ENCODE measurements around the gene THSD7B. TPM values are rescaled to one million over a fixed set of nuclear protein-coding genes. Genes with fewer than 3 reads are reported as not detected.
"Not testable (repeated sequence)": the region's sequence is repeated elsewhere in the genome, so short reads cannot be mapped to it uniquely, and the experiment has no call there.

The THSD7B gene
- total RNA-seq, 1 donor from 2014 or later: not detected

DNA sequence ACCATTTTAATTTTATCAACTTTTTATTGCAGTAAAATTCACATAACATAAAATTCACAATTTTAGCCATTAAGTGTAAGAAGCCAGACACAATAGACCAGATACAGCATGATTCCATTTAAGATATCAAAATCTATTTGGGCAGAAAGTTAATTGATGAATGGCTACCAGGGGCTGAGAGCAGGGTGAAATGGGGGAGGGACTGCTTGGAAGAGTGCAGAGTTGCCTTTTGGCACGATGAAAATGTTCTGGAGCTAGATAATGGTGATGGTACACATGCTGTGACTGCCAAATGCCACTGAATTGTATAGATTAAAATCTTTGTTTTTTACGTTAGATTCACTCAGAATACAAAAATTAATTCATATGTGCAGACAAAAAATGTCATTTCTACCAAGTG, 909.6 kb downstream of the THSD7B start:
- DNase-seq (ENCODE audit: low read depth): no peak

DNA sequence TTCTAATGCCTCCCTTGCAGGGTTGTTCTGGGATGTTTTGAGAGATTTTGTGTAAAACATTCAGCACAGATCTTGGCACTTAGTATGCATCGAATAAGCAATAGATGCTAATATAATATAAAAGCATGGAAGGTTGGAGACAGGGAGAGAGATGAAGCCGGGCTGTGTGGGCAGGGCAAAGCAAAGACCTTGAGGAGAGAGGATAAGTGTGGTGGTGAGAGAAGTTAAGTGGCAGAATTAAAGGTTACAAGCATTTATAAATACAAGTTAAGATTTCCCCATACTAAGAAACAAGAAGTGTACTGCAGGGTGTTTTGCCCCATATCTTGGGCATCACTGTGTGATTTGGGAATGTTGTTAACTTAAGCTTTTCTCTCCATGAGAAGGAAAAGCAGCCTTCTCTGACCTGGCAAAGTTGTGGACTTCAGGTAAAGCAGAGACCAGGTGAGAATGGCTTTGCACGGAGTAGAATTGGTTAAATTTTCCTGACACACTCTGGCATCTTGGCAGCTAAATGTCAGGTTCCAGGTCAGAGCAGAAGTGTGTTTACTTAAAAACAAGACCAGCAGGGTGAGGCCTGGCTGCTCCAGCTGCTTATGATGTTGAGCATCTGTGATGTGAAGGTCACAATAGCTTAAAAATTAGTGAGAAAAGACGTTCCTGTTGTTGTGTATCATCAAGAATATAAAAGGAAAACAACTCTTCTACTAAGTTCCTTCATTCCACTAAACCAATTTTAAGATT, 910.4 kb downstream of the THSD7B start:
- no peak for DNase-seq (ENCODE audit: low read depth)

DNA sequence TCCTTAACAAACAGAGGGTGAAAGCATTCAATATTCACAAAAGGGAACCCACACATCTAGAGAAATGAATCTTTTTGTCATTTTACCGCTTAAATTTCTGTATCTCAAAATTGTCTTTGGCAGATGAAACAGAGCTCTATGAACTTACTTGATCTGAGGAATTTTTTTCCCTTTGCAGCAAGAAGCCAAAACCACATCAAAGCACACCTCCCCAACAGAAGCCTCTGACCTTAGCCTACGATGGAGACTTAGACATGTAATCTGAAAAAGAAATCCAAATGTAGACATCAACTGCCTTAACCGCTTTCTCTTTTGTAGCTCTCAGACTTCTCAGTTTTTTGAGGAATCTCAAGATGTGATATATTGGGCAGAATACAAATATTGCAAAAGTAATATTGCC, 911.0 kb downstream of the THSD7B start:
- no peak for DNase-seq (ENCODE audit: low read depth)

DNA sequence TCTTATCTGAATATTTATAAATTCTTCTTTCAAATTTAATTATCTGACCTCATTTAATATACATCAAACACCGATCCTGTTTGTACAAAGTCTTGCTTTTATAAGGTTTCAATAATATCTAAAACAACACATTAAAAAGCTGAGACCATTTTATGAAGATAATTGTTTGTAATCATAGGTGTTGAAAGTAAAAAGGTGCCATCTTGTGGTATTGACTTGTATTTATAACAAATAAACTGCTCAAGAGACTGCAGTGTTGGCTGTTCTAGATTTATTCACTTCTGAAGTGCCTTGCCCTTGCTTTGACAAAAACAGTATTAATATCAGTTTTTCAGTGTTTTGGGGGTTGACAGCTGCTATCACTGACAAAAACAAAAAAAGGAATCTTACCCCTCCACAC, 912.1 kb downstream of the THSD7B start:
- DNase-seq (ENCODE audit: low read depth): no peak

DNA sequence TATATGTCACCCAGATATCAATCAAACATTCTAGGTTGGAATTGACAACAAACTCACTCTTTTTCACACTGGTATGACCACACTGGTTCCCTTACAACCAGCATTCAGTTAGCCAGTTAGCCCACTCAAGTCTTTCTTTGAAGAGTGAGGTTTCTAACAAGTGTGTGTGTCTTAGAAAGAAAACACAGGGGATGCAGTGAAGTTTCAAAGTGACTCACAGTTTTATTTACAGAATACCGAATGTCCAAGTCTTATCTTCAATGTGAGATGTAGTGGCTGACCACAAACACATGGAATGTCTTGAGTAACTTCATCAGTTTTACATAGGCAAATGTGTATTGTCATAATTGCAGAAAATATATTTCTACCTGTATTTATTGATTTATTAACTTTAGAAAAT, 924.2 kb downstream of the THSD7B start:
- no peak for DNase-seq (ENCODE audit: low read depth)

DNA sequence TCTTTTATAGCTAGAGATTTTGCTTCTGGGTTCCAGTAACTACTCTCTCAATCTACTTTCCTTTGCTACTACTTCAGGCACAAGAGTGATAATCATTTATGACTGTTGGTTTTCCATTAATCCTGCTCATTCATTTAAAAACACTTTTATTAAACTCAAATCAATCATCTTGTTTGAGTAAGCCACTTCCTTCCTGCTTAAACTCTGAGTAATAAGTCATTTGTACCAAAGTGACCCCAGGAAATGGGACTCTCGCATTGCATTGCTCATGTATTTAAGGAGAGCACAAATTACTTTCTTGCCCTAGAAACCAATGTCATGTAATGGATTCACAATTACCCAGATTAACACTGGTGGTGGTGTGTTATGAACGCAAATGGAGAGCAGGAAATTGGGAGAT, 928.2 kb downstream of the THSD7B start:
- no peak for DNase-seq (ENCODE audit: low read depth)

DNA sequence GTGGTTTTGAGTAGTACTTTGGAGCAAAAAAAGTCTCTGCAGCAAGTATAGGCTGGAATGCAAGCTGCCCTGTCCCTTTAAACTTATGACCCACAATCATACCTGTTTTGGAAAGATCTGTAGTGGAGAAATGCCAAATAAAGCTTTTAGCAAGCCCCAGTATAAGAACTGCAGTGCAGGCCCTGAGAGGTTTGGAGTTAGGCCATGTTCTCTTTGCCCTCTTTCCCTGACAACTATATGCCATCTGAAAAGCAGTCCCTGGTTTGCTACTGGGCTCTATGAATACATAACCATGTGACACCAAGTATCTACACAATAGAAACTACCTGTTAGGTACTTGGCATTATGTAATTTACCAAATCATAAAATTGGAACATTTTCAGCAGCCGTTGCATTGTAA, 931.6 kb downstream of the THSD7B start:
- DNase-seq (ENCODE audit: low read depth): no peak

- DNase-seq (ENCODE audit: low read depth): not testable (repeated sequence)
Observed at GRCh38 chr2:137700250-137700649, 934.9 kb downstream of the THSD7B start.

DNA sequence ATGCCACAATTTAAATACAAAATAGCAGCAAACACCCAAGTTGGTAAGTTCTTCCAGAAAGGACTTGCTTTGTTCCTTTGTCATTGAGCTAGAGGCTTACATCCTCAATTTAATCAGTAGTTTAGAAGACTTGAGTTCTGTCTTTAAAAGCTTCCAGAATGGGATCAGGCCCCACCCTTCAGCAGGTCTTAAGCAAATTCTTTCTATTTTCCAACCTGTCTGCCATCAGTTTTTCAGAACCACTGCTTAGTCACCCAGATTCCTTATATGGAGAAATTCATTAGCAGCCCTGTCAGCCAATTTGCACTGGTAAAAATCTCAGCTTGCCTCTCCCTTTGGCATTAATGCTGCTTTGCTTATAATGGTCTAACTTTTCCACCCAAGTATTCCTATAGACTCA, 935.3 kb downstream of the THSD7B start:
- no peak for DNase-seq (ENCODE audit: low read depth)

- no peak for DNase-seq (ENCODE audit: low read depth)
Observed at GRCh38 chr2:137705296-137705695, 940.0 kb downstream of the THSD7B start.

GRCh38 chr2:137706786-137707613, 941.7 kb downstream of the THSD7B start:
- DNase-seq (ENCODE audit: low read depth): no peak

GRCh38 chr2:137708311-137708710, 943.0 kb downstream of the THSD7B start:
- DNase-seq (ENCODE audit: low read depth): no peak

- no peak for DNase-seq (ENCODE audit: low read depth)
Observed at GRCh38 chr2:137715731-137716191, 950.4 kb downstream of the THSD7B start.

DNA sequence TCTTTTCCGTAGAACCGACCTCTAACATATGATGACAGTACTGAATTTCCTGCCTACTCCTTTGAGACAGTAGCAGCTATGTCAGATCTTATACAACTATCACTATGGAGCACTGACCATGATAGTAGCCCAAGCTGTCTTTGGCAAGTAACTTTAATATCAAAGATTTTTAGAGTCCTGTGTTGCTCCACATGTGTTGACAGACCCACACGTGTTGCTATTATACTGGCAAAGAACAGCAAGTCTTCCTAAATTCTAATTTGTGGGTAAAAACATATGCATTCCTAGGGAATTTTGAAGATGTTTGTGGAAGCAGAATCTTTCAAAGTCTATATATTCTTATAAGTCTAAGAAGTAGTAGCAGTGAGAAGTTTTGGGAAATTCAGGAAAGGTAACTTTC, 953.4 kb downstream of the THSD7B start:
- DNase-seq (ENCODE audit: low read depth): no peak

- DNase-seq (ENCODE audit: low read depth): no peak
Observed at GRCh38 chr2:137721733-137722132, 956.4 kb downstream of the THSD7B start.

DNA sequence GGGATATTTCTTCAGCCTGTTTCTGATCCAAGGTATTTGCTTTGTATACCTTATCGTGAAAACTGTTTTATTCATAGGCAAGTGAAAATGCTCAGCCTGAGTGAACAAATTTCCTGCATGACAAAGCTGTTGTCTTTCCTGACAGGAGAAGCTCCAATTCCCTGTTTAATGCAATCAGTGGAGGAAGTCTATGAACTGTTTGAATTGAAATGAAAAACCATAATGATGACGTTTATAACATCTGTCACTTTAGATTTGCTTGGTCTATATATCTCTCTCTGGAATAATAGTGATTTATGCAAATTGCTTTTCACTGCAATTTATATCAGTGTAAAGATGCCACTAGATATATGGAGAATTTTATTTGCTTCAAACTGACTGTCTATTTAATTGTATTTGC, 959.6 kb downstream of the THSD7B start:
- DNase-seq (ENCODE audit: low read depth): no peak
